Measurements from ENCODE around the gene LAMA5.

LAMA5 gene

GRCh38 chr20:62287759-62288534 lies 79.2 kb downstream of the LAMA5 start:
- H3K4me1 ChIP-seq (ENCODE audit: control insufficient read depth, insufficient read depth, low read length), result no peaks in the 10 kb centered on the region
- no peaks in the 10 kb centered on the region for H3K27me3 ChIP-seq (ENCODE audit: control insufficient read depth, insufficient read depth, low read length)
- peaks cover 28% of the 10 kb centered on the region for H3K36me3 ChIP-seq (ENCODE audit: control insufficient read depth, insufficient read depth, low read length)
- H3K9ac ChIP-seq (ENCODE audit: low read depth, low read length), result no peak overlapping the region
- no peak overlapping the region for H3K4me3 ChIP-seq (ENCODE audit: low read depth, low read length)
- H3K9me3 ChIP-seq (ENCODE audit: control insufficient read depth, insufficient read depth, low read length), result no peaks in the 10 kb centered on the region

- H3K9ac ChIP-seq (ENCODE audit: low read depth, low read length), result no peak overlapping the region
- H3K4me3 ChIP-seq (ENCODE audit: low read depth, low read length), result no peak overlapping the region
- no peaks in the 10 kb centered on the region for H3K9me3 ChIP-seq (ENCODE audit: control insufficient read depth, insufficient read depth, low read length)
- peaks cover 29% of the 10 kb centered on the region for H3K36me3 ChIP-seq (ENCODE audit: control insufficient read depth, insufficient read depth, low read length)
- H3K27me3 ChIP-seq (ENCODE audit: control insufficient read depth, insufficient read depth, low read length), result no peaks in the 10 kb centered on the region
- no peaks in the 10 kb centered on the region for H3K4me1 ChIP-seq (ENCODE audit: control insufficient read depth, insufficient read depth, low read length)
Measured at GRCh38 chr20:62287129-62287528, 80.0 kb downstream of the LAMA5 start.

GRCh38 chr20:62286493-62287064 lies 80.5 kb downstream of the LAMA5 start:
- H3K4me3 ChIP-seq (ENCODE audit: low read depth, low read length), result no peak overlapping the region

GRCh38 chr20:62285722-62286121 lies 81.4 kb downstream of the LAMA5 start:
- Histone ChIP-seq H3K9ac (ENCODE audit: low read depth, low read length) (no peak overlapping the region), H3K4me1 (ENCODE audit: control insufficient read depth, insufficient read depth, low read length) (no peaks in the 10 kb centered on the region), H3K36me3 (ENCODE audit: control insufficient read depth, insufficient read depth, low read length) (peaks cover 32% of the 10 kb centered on the region), H3K9me3 (ENCODE audit: control insufficient read depth, insufficient read depth, low read length) (no peaks in the 10 kb centered on the region), H3K4me3 (ENCODE audit: low read depth, low read length) (no peak overlapping the region), H3K27me3 (ENCODE audit: control insufficient read depth, insufficient read depth, low read length) (no peaks in the 10 kb centered on the region)

More at GRCh38 chr20:62286493-62287064, 80.5 kb downstream of the LAMA5 start:
- H3K27me3 ChIP-seq (ENCODE audit: control insufficient read depth, insufficient read depth, low read length), result no peaks in the 10 kb centered on the region
- no peaks in the 10 kb centered on the region for H3K9me3 ChIP-seq (ENCODE audit: control insufficient read depth, insufficient read depth, low read length)
- H3K4me1 ChIP-seq (ENCODE audit: control insufficient read depth, insufficient read depth, low read length), result no peaks in the 10 kb centered on the region
- peaks cover 30% of the 10 kb centered on the region for H3K36me3 ChIP-seq (ENCODE audit: control insufficient read depth, insufficient read depth, low read length)
- no peak overlapping the region for H3K9ac ChIP-seq (ENCODE audit: low read depth, low read length)

GRCh38 chr20:62285151-62285550 lies 82.0 kb downstream of the LAMA5 start:
- peaks cover 35% of the 10 kb centered on the region for H3K36me3 ChIP-seq (ENCODE audit: control insufficient read depth, insufficient read depth, low read length)
- no peak overlapping the region for H3K4me3 ChIP-seq (ENCODE audit: low read depth, low read length)
- no peak overlapping the region for H3K9ac ChIP-seq (ENCODE audit: low read depth, low read length)
- no peaks in the 10 kb centered on the region for H3K9me3 ChIP-seq (ENCODE audit: control insufficient read depth, insufficient read depth, low read length)
- H3K27me3 ChIP-seq (ENCODE audit: control insufficient read depth, insufficient read depth, low read length), result no peaks in the 10 kb centered on the region
- H3K4me1 ChIP-seq (ENCODE audit: control insufficient read depth, insufficient read depth, low read length), result no peaks in the 10 kb centered on the region

- Histone ChIP-seq H3K4me3 (ENCODE audit: low read depth, low read length) (no peak overlapping the region), H3K27me3 (ENCODE audit: control insufficient read depth, insufficient read depth, low read length) (no peaks in the 10 kb centered on the region), H3K9me3 (ENCODE audit: control insufficient read depth, insufficient read depth, low read length) (no peaks in the 10 kb centered on the region), H3K9ac (ENCODE audit: low read depth, low read length) (no peak overlapping the region), H3K36me3 (ENCODE audit: control insufficient read depth, insufficient read depth, low read length) (peaks cover 40% of the 10 kb centered on the region), H3K4me1 (ENCODE audit: control insufficient read depth, insufficient read depth, low read length) (no peaks in the 10 kb centered on the region)
Measured at GRCh38 chr20:62284448-62284847, 82.7 kb downstream of the LAMA5 start.

- no peaks in the 10 kb centered on the region for H3K27me3 ChIP-seq (ENCODE audit: control insufficient read depth, insufficient read depth, low read length)
- H3K9ac ChIP-seq (ENCODE audit: low read depth, low read length), result no peak overlapping the region
- H3K9me3 ChIP-seq (ENCODE audit: control insufficient read depth, insufficient read depth, low read length), result no peaks in the 10 kb centered on the region
- no peak overlapping the region for H3K4me3 ChIP-seq (ENCODE audit: low read depth, low read length)
- no peaks in the 10 kb centered on the region for H3K4me1 ChIP-seq (ENCODE audit: control insufficient read depth, insufficient read depth, low read length)
- H3K36me3 ChIP-seq (ENCODE audit: control insufficient read depth, insufficient read depth, low read length), result peaks cover 39% of the 10 kb centered on the region
Measured at GRCh38 chr20:62282877-62283503, 84.1 kb downstream of the LAMA5 start.

GRCh38 chr20:62282103-62282502 lies 85.0 kb downstream of the LAMA5 start:
- H3K27me3 ChIP-seq (ENCODE audit: control insufficient read depth, insufficient read depth, low read length), result no peaks in the 10 kb centered on the region
- H3K36me3 ChIP-seq (ENCODE audit: control insufficient read depth, insufficient read depth, low read length), result peaks cover 39% of the 10 kb centered on the region
- H3K4me3 ChIP-seq (ENCODE audit: low read depth, low read length), result no peak overlapping the region
- H3K9me3 ChIP-seq (ENCODE audit: control insufficient read depth, insufficient read depth, low read length), result no peaks in the 10 kb centered on the region
- no peaks in the 10 kb centered on the region for H3K4me1 ChIP-seq (ENCODE audit: control insufficient read depth, insufficient read depth, low read length)
- H3K9ac ChIP-seq (ENCODE audit: low read depth, low read length), result no peak overlapping the region

GRCh38 chr20:62281161-62281933 lies 85.8 kb downstream of the LAMA5 start:
- H3K4me1 ChIP-seq (ENCODE audit: control insufficient read depth, insufficient read depth, low read length), result no peaks in the 10 kb centered on the region
- no peaks in the 10 kb centered on the region for H3K9me3 ChIP-seq (ENCODE audit: control insufficient read depth, insufficient read depth, low read length)
- no peak overlapping the region for H3K4me3 ChIP-seq (ENCODE audit: low read depth, low read length)
- H3K36me3 ChIP-seq (ENCODE audit: control insufficient read depth, insufficient read depth, low read length), result peaks cover 39% of the 10 kb centered on the region
- no peaks in the 10 kb centered on the region for H3K27me3 ChIP-seq (ENCODE audit: control insufficient read depth, insufficient read depth, low read length)
- H3K9ac ChIP-seq (ENCODE audit: low read depth, low read length), result no peak overlapping the region

GRCh38 chr20:62280303-62280702 lies 86.8 kb downstream of the LAMA5 start:
- no peaks in the 10 kb centered on the region for H3K27me3 ChIP-seq (ENCODE audit: control insufficient read depth, insufficient read depth, low read length)
- H3K4me1 ChIP-seq (ENCODE audit: control insufficient read depth, insufficient read depth, low read length), result no peaks in the 10 kb centered on the region
- H3K9ac ChIP-seq (ENCODE audit: low read depth, low read length), result no peak overlapping the region
- peaks cover 37% of the 10 kb centered on the region for H3K36me3 ChIP-seq (ENCODE audit: control insufficient read depth, insufficient read depth, low read length)
- H3K4me3 ChIP-seq (ENCODE audit: low read depth, low read length), result no peak overlapping the region
- no peaks in the 10 kb centered on the region for H3K9me3 ChIP-seq (ENCODE audit: control insufficient read depth, insufficient read depth, low read length)

GRCh38 chr20:62277253-62277652 lies 89.9 kb downstream of the LAMA5 start:
- Histone ChIP-seq H3K27me3 (ENCODE audit: control insufficient read depth, insufficient read depth, low read length) (no peaks in the 10 kb centered on the region), H3K4me1 (ENCODE audit: control insufficient read depth, insufficient read depth, low read length) (no peaks in the 10 kb centered on the region), H3K4me3 (ENCODE audit: low read depth, low read length) (no peak overlapping the region), H3K9me3 (ENCODE audit: control insufficient read depth, insufficient read depth, low read length) (no peaks in the 10 kb centered on the region), H3K9ac (ENCODE audit: low read depth, low read length) (no peak overlapping the region), H3K36me3 (ENCODE audit: control insufficient read depth, insufficient read depth, low read length) (peaks cover 41% of the 10 kb centered on the region)
